ENCODE data around the gene GAK. TPM values are rescaled to one million over a fixed set of nuclear protein-coding genes. Genes with fewer than 3 reads are reported as not detected.

The GAK gene
- total and polyA plus RNA-seq, 2 of the 4 experiments (the other 2 are of a cell fraction) = 45.1 to 133 TPM

DNA sequence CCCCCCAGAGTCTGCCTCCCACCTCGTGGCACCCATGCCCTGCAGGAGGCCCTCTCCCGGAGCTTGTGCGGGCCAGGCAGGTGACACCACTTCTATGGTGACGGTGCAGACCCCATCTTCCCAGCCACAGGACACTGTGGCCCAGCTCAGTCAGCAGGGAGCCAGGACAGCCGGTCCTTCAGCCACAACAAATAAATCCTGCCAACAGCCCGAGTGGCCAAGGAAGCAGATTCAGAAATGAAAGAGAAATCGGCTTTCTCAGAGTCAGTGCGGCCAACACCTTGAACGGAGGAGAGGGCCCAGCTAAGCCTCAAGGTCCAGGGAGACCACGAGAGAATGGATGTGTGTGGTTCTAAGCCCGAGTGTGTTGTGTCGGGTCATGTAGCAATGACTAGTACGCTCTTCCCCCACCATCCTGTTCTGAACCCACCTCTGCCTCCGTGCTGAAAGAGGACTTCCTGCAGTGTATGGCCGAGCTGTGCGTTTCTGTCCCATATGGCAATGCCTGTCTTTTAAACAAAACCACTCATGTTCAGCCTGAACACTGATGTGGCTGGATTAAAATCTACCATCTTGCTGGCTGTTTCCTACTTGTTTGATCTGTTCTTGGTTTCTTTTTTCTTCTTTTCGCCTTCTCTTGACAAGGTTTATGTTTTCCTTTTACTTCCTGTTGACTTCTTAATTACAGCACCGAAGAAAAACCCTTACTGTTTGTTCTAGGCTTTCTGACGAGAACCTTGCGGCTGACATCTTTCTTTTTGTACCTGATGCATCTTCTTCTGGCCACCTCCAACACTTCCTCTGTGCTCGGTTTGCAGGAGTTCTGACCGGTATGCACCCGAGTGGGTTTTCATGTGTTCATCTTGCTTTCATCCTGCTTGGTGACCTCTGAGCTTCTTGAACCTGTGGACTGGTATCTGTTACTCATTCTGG is 53.1 kb downstream of the GAK start:
- H3K4ac ChIP-seq (ENCODE audit: low read depth, low read length) = no peak overlapping the region
- ATAC-seq (ENCODE audit: low read depth) = no peak
- no peak overlapping the region for H4K5ac ChIP-seq (ENCODE audit: low read depth, low read length)
- no peak overlapping the region for H3K14ac ChIP-seq (replicated peaks; ENCODE audit: low read depth, low read length)
- H3K23ac ChIP-seq (ENCODE audit: low read depth, low read length) = no peak overlapping the region
- no peaks in the 10 kb centered on the region; a peak in 1 of 4 replicates for H3K79me1 ChIP-seq (ENCODE audit: low read depth in 1 of 2, low read length in 2 of 2)
- no peak overlapping the region for H3K27ac ChIP-seq (ENCODE audit: insufficient read depth, low read length)
- H2AFZ ChIP-seq (replicated peaks; ENCODE audit: low read length, poor library complexity) = no peak overlapping the region
- in situ Hi-C loops (cut with MboI; ENCODE audit: low sequenced_read_pairs) (no loop called here), intact Hi-C loops (cut with micrococcal nuclease) (no loop called here), dilution Hi-C loops (cut with HindIII; ENCODE audit: low sequenced_read_pairs, unreplicated experiment) (no loop called here)
- no peak overlapping the region for H2BK20ac ChIP-seq (ENCODE audit: low read depth, low read length)
- no peak overlapping the region for H3K56ac ChIP-seq (ENCODE audit: extremely low read depth, insufficient read depth, low read length)
- no peaks in the 10 kb centered on the region for H3K27me3 ChIP-seq (ENCODE audit: control insufficient read depth, insufficient read depth, low read length)
- H2BK15ac ChIP-seq (ENCODE audit: low read depth, low read length) = no peak overlapping the region
- POLR2A ChIA-PET (ENCODE audit: unreplicated experiment) = no interaction called here
- H2BK5ac ChIP-seq (ENCODE audit: low read depth, low read length, poor library complexity, severe bottlenecking) = no peak overlapping the region
- no peak overlapping the region for H3K9ac ChIP-seq (ENCODE audit: low read depth, low read length)
- no peak overlapping the region for H3K4me2 ChIP-seq (ENCODE audit: low read depth, low read length)
- H3K4me3 ChIP-seq (ENCODE audit: insufficient read depth, low read depth, low read length) = no peak overlapping the region
- no peak overlapping the region for H3K18ac ChIP-seq (ENCODE audit: low read depth, low read length)
- H3K4me1 ChIP-seq (ENCODE audit: control insufficient read depth, insufficient read depth, low read length) = no peaks in the 10 kb centered on the region
- 97% methylated on average over 10 of the region's 23 CpGs; no CpG with 5 or more reads in 1 of the 2 experiments for WGBS, 2 experiments (ENCODE audit: extremely low coverage in 2 of 2, insufficient read length in 1 of 2)
- no peak overlapping the region for H2AK5ac ChIP-seq (ENCODE audit: low read depth, low read length)
- H4K91ac ChIP-seq (ENCODE audit: insufficient read depth, low read depth, low read length) = no peak overlapping the region
- H4K20me1 ChIP-seq (ENCODE audit: insufficient read depth, low read length) = no peaks in the 10 kb centered on the region
- H2BK120ac ChIP-seq (ENCODE audit: low read depth, low read length) = no peak overlapping the region
- H3K9me3 ChIP-seq (ENCODE audit: control insufficient read depth, insufficient read depth, low read length) = no peaks in the 10 kb centered on the region
- H4K8ac ChIP-seq (ENCODE audit: low read depth in 2 of 2, low read length in 2 of 2) = no peak overlapping the region
- peaks cover 75% of the 10 kb centered on the region for H3K36me3 ChIP-seq (ENCODE audit: control insufficient read depth, insufficient read depth, low read length)
- DNase-seq = no peak
- CTCF ChIA-PET = no interaction called here
- H2AK9ac ChIP-seq (replicated peaks; ENCODE audit: low read depth, low read length, poor library complexity) = no peak overlapping the region
- BruUV-seq (replicated peaks) = no TSS peak
- H3K9me1 ChIP-seq (ENCODE audit: insufficient read depth, low read length) = no peaks in the 10 kb centered on the region
- no peak for TF ChIP-seq POLR2A (IDR thresholded peaks at IDR 0.05; ENCODE audit: low read depth, low read length)
- no peak for TF ChIP-seq RAD21 (IDR thresholded peaks at IDR 0.05; ENCODE audit: low read length)
- TF ChIP-seq, protein P1, sequence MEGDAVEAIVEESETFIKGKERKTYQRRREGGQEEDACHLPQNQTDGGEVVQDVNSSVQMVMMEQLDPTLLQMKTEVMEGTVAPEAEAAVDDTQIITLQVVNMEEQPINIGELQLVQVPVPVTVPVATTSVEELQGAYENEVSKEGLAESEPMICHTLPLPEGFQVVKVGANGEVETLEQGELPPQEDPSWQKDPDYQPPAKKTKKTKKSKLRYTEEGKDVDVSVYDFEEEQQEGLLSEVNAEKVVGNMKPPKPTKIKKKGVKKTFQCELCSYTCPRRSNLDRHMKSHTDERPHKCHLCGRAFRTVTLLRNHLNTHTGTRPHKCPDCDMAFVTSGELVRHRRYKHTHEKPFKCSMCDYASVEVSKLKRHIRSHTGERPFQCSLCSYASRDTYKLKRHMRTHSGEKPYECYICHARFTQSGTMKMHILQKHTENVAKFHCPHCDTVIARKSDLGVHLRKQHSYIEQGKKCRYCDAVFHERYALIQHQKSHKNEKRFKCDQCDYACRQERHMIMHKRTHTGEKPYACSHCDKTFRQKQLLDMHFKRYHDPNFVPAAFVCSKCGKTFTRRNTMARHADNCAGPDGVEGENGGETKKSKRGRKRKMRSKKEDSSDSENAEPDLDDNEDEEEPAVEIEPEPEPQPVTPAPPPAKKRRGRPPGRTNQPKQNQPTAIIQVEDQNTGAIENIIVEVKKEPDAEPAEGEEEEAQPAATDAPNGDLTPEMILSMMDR (conservative IDR thresholded peaks at IDR 0.05; ENCODE audit: low read depth, low read length) = no peak
- TF ChIP-seq MXI1 (IDR thresholded peaks at IDR 0.05; ENCODE audit: borderline replicate concordance, low read depth, low read length) = no peak
- no peak for TF ChIP-seq NFE2L2 (IDR thresholded peaks at IDR 0.05; ENCODE audit: low read depth, low read length)
- TF ChIP-seq, protein P2, sequence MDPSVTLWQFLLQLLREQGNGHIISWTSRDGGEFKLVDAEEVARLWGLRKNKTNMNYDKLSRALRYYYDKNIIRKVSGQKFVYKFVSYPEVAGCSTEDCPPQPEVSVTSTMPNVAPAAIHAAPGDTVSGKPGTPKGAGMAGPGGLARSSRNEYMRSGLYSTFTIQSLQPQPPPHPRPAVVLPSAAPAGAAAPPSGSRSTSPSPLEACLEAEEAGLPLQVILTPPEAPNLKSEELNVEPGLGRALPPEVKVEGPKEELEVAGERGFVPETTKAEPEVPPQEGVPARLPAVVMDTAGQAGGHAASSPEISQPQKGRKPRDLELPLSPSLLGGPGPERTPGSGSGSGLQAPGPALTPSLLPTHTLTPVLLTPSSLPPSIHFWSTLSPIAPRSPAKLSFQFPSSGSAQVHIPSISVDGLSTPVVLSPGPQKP (IDR thresholded peaks at IDR 0.05; ENCODE audit: borderline replicate concordance, low read depth, low read length) = no peak
- no peak for TF ChIP-seq FOS (IDR thresholded peaks at IDR 0.05; ENCODE audit: low read depth, low read length)
- TF ChIP-seq BHLHE40 (IDR thresholded peaks at IDR 0.05; ENCODE audit: low read depth, low read length) = no peak
- TF ChIP-seq MAFK (IDR thresholded peaks at IDR 0.05; ENCODE audit: low read depth, low read length) = no peak
- no peak for TF ChIP-seq RFX5 (IDR thresholded peaks at IDR 0.05; ENCODE audit: low read depth, low read length)
- no peak for TF ChIP-seq RCOR1 (IDR thresholded peaks at IDR 0.05; ENCODE audit: insufficient replicate concordance, low read length)
- TF ChIP-seq CHD1 (IDR thresholded peaks at IDR 0.05; ENCODE audit: low read depth, low read length) = no peak
- no peak for TF ChIP-seq SMC3 (IDR thresholded peaks at IDR 0.05; ENCODE audit: low read depth, low read length)
- no peak for TF ChIP-seq CEBPB (IDR thresholded peaks at IDR 0.05; ENCODE audit: low read depth, low read length)
- TF ChIP-seq, protein P3, sequence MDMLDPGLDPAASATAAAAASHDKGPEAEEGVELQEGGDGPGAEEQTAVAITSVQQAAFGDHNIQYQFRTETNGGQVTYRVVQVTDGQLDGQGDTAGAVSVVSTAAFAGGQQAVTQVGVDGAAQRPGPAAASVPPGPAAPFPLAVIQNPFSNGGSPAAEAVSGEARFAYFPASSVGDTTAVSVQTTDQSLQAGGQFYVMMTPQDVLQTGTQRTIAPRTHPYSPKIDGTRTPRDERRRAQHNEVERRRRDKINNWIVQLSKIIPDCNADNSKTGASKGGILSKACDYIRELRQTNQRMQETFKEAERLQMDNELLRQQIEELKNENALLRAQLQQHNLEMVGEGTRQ (IDR thresholded peaks at IDR 0.05; ENCODE audit: low read depth, low read length) = no peak

All from IMR-90 (cell line).